HG03439 (cell line): ENCODE data around the gene RNF227.

Experiments used
- ATAC-seq: cut with Tn5 transposase; IDR thresholded peaks from one replicate; pipeline ENCODE4 v1.9.1; 2021; ENCODE audit warnings: mild to moderate bottlenecking, moderate library complexity; ENCODE audit not compliant: unreplicated experiment

Gene RNF227

GRCh38 chr17:7930841-7931631 lies 14.9 kb upstream of the RNF227 start:
- no peak for ATAC-seq

DNA sequence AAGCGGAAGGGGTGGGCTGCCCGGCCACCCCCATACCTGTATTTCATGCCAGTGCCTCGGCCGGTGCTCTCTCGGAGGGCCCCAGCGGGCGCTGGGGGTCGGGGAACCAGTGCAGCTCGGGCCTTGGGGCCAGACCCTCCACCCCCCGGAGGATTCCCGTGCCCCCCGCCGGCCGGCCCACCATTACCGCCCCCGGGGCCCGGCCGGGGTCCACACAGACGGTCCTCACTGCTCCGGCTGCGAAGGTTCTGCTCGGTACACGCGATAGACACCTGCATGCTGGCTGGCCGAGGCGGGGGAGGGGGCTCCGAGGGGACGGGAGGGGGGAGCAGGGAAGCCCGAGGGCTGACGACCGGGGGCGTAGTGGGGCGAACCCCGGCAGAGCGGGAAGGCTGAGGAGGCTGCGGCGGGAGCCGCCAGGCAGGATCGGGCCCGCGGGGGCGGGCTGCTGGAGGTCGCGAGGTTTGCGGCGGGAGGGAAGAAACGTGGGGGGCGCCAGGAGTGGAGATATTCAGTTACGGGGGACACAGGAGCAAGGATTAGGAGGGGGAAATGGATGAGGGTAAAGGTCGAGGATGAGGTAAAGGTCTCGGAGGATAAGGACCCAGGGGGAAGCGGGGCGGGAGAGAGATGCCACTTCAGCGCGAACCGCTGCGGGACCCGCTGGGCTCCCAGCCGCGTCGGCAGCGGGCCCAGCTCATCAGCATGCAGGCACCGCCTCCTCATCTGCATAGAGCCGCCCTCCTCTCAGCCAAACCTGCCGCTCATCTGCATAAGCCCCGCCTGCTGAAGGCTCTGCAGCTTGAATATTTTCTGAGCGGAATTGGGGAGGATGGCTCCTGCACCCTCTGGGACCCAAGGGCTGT lies 13.3 kb upstream of the RNF227 start, which contains the start of gene KCNAB3:
Gene KCNAB3, minus strand, starts transcription at position 699 of the 866 bp plus-strand sequence. Its CDS starts 421 bp downstream, at position 278.
- ATAC-seq: no peak

DNA sequence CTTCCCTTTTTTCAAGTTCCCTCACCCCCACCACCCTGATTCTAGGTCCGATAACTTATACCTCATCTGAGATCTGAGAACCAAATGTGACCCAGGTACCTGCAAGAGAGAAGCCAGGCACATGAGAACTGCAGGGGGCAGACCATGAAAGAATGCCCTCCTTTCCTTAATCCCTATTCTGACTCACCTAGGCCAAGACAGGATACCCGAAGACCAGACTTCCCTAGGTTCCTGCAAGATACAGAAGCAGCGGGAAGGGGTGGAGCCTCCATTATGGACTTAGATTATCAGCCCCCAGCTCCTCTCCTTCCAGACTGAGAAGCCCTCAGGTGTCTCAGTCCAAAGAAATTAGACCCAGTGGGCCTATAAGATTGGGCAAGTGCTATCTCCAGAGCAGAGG lies 11.5 kb upstream of the RNF227 start:
- no peak for ATAC-seq

DNA sequence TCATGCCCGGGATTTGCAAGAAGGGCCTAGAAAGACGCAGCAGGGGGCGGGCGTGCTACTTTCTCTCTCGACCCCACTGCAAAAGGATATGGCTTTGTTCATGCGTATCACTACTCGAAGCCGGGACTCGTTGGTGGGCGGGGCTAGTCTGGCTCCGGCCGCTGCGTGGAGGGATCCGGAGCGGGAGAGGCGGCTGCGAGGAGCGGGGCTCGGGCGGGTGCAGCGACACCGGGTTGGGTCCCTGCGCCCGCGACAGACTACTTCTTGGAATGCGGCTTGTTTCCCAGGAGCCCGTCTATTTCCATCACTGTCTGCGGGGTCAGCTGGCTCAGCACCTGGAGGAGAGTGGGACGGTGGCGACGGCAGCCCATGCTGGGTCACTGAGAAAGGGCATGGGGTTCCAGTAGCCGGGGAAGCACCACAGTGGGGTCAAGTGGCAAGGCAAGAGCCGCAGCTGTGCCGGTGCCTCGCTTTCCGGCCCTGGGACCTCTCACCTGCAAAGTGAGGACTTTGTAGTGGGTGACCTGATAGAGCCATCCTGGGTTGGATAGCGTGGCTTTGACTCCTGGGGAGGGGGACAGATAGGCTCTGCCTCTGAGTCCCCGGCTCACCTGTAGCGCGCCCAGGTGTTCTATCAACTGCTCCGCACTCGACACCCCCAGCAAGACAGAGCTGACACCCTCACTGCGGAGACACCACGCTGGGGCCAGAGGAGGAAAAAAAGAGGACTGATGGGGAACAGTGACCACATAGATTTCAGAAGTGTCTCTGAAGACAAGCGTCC lies 6.9 kb upstream of the RNF227 start:
- no peak for ATAC-seq

DNA sequence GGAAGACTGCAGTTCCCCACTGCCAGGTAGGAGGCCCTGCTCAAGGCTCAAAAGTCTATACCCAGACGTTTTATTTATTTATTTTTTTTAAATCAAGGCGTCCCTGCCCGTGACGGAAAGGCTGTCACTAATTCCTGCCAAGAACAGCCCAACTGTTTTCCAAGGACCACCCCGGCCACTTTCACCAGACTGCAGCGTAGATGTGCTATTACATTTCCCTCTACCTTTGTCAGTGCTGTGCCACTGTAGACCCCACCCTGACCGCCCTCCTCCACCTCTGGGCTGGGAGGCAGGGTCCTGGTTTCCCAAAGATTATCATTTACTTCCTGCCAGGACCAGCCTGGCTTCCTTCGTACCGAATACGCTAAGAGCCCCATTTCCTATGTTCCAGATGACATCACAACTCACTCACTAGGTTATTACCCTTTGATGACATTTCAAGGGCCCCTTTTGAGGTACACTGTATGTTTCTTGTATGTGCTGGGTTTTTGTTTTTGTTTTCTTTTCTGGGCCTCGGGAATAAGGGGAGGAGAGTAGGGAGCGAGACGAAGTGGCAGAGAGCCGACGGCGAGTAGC lies 6.3 kb upstream of the RNF227 start:
- ATAC-seq: no peak

GRCh38 chr17:7916808-7917207 lies 719 bp upstream of the RNF227 start:
- ATAC-seq: no peak

DNA sequence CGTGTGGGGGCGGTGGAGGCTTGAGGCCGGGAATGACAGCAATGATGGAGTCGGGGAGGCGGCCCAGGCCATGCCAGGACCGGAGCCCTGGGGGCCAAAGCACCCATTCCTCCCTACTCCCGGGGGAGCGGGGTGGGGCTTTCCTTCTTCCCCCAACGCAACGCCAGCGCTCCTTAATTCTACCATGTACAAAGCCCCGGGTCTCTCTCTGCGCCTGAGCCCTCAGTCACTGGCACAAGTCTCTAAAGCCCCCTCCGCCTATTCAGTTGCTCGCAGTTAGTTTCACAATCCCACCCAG lies 245 bp upstream of the RNF227 start:
- ATAC-seq: no peak

- peak; percentile 7 for ATAC-seq
Measured at GRCh38 chr17:7915179-7915610, 894 bp downstream of the RNF227 start.

DNA sequence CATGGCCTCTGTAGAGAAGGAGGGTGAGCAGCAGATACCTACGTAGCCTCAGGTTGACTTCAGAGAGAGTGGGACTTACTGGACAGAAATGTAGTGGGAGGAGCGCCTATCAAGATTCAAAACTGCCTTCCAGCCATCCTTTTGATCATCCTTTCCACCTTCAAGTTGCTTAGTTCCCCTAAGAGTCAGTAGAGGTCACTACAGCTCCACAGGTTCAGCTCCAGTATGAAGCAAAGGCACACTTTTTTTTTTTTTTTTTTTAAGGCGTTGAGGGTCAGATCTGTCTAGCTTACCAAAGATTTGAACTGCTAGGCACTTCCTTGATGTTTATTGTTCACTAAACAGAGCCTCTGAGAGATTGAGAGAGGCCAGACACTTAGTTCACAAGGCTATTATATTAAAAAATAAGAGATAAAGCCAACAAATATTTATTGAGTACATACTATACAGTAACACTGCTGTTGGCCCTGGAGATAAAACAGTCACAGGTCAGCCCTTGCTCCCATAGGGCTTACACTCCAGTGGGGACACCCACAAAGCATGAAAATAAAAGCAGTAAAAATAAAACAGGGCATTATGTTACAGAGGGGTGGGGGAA lies 3.1 kb downstream of the RNF227 start:
- ATAC-seq: no peak

DNA sequence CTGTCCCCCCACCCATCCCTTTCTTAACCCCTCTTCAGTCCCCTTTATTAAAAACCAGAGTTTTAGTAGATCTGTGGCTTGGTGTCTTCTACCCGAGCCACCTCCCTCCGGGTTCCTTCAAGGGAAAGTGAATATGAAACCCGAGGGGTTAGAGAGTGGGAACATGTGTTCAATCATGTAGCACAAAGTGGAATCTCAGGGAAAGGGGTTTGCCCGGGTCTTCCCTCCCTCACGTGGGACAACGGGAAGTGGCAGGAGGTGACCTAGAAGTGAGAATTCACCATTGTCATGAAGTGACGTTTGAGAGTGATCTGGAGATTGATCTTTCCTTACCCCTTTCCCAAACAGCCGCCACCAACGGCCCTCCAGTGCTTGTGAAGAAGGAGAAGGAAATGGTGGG lies 5.0 kb downstream of the RNF227 start:
- ATAC-seq: no peak

DNA sequence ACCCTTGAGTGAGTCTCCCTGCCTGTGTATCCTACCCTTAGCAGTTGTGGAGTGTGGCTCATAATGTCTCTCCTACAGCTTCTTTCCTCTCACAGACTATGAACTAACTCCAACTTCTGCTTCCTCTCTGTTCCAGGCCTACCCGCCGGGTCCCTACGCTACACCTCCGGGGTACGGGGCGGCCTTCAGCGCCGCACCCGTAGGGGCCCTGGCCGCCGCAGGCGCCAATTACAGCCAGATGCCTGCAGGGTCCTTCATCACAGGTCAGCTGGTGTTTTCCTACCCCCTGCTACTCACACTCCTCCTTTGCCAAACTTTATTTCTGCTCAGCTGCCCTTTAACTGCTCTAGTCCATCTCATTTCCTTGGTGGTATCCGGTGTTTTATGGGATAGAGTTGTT lies 5.4 kb downstream of the RNF227 start:
- no peak for ATAC-seq

GRCh38 chr17:7910281-7910680 lies 5.8 kb downstream of the RNF227 start:
- ATAC-seq: no peak

DNA sequence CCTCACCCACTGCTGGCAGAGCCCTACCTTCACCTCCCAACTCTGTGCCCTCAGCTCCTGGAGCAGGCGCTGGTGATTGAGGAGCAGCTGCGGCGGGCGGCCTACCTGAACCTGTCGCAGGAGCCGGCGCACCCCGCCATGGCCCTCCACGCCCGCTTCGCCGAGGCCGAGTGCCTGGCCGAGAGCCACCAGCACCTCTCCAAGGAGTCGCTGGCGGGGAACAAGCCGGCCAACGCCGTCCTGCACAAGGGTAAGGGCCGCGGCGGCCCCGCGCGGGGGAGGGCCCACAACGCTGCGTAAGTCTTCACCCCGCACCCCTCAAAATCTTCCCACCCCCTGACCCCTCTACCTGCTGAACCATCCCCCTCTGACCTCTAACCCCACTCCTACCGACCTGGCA lies 7.0 kb downstream of the RNF227 start:
- no peak for ATAC-seq

DNA sequence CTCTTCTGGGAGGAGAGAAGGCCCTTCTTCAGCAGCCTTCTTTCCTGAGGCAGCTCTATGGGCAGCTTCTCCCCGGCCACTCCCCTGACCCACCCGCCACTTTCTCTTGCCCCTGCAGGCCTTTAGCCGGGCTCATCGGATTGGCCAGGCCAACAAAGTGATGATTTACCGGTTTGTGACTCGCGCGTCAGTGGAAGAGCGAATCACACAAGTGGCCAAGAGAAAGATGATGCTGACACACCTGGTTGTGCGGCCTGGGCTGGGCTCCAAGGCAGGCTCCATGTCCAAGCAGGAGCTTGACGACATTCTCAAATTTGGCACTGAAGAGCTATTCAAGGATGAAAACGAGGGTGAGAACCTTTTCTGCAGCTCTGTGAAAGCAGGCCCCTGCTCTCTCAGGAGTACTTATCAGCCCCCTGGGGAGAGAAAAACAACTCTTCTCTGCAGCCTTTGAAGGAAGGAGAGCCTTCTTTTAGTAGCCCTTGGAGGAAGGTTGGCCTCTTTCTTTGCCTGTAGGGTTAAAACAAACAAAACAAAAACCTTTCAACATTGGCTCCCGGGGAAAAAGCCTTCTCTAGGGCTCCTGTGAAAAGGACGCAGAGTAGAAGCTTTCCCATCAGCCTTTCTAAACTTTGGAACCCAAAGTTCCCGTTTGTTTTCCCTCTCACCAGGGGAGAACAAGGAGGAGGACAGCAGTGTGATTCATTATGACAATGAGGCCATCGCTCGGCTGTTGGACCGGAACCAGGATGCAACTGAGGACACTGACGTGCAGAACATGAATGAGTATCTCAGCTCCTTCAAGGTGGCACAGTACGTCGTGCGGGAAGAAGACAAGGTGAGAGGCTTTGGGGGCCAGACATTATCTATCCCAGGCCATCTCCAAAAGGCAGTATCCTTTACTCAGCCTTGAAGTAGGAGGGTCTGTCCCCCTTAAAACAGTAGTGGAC lies 12.7 kb downstream of the RNF227 start:
- ATAC-seq: no peak

DNA sequence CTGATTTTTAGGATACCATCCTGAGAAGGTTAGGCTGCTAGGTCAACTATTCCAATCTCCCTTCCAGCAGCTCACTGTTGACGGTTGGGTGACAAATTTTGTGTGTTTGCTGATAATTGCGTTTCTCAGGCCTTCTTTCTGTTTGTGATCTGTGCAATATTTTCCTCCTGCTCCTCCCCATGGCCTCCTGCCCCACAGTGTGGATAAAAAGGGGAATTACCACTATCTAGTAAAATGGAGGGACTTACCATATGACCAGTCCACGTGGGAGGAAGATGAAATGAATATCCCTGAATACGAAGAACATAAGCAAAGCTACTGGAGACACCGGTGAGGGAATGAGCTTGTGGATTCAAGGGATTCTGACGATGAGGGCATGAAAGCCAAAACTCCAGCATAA lies 18.3 kb downstream of the RNF227 start:
- ATAC-seq: no peak

- no peak for ATAC-seq
Measured at GRCh38 chr17:7897090-7897489, 19.0 kb downstream of the RNF227 start.

GRCh38 chr17:7894866-7895265 lies 21.2 kb downstream of the RNF227 start:
- no peak for ATAC-seq

DNA sequence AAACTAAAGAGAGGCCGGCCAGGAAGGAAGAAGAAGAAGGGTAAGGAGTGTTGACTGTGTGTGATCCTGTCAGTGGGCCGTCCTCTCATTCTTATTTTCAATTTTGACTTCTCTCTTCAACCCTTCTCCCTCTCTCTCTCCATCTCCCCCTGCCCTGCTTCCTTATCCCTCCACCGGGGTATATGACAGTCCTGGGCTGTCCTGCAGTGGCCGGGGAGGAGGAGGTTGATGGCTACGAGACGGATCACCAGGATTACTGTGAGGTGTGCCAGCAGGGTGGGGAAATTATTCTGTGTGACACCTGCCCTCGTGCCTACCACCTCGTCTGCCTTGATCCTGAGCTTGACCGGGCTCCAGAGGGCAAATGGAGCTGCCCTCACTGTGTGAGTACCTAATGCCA lies 21.9 kb downstream of the RNF227 start:
- no peak for ATAC-seq

- no peak for ATAC-seq
Measured at GRCh38 chr17:7893187-7893880, 22.8 kb downstream of the RNF227 start.
